MM.1S (cell line): ENCODE data around the gene FLT4.

ENCODE experiments used
- DNase-seq: peaks from one replicate; pipeline ENCODE4 v3.0.0-alpha.2; 2015
- H2AFZ ChIP-seq: fragments of 300-600 bp; sonication (generic); 2 replicates; pipeline ENCODE4 v1.6.0; 2016; ENCODE audit warnings: antibody characterized with exemption, low read length
- H3F3A ChIP-seq: fragments of 300-600 bp; sonication (generic); 2 replicates; pipeline ENCODE4 v1.6.1; 2016; ENCODE audit warnings: mild to moderate bottlenecking, antibody characterized with exemption, low read length, moderate library complexity, mixed read lengths; ENCODE audit not compliant: insufficient read depth
- H3K27ac ChIP-seq: fragments of 300-600 bp; sonication (generic); 2 replicates; pipeline ENCODE4 v1.5.1; 2016; ENCODE audit warnings: mild to moderate bottlenecking, low read length
- H3K27me3 ChIP-seq: fragments of 300-600 bp; sonication (generic); replicated peaks from 2 replicates; pipeline ENCODE4 v1.6.0; 2016; ENCODE audit warnings: low read length; ENCODE audit not compliant: insufficient read depth
- H3K36me3 ChIP-seq: fragments of 300-600 bp; sonication (generic); replicated peaks from 2 replicates; pipeline ENCODE4 v1.6.1; 2016; ENCODE audit warnings: mild to moderate bottlenecking, low read length, mixed read lengths; ENCODE audit not compliant: insufficient read depth
- H3K4me1 ChIP-seq: fragments of 300-600 bp; sonication (generic); 2 replicates; pipeline ENCODE4 v1.6.1; 2016; ENCODE audit warnings: low read length, mixed read lengths
- H3K4me2 ChIP-seq: fragments of 300-600 bp; sonication (generic); 2 replicates; pipeline ENCODE4 v1.6.0; 2016; ENCODE audit warnings: low read depth, low read length
- H3K4me3 ChIP-seq: fragments of 300-600 bp; sonication (generic); 2 replicates; pipeline ENCODE4 v1.5.1; 2016; ENCODE audit warnings: low read length, mixed read lengths
- H3K79me2 ChIP-seq: fragments of 300-600 bp; sonication (generic); 2 replicates; pipeline ENCODE4 v1.6.1; 2016; ENCODE audit warnings: mixed run types, low read length, mixed read lengths
- H3K9ac ChIP-seq: fragments of 300-600 bp; sonication (generic); 2 replicates; pipeline ENCODE4 v1.6.1; 2016; ENCODE audit warnings: low read length, mixed read lengths
- H3K9me2 ChIP-seq: fragments of 300-600 bp; sonication (generic); replicated peaks from 2 replicates; pipeline ENCODE4 v1.6.1; 2016; ENCODE audit warnings: mild to moderate bottlenecking, low read length, mixed read lengths; ENCODE audit not compliant: insufficient read depth
- H3K9me3 ChIP-seq: fragments of 300-600 bp; sonication (generic); replicated peaks from 2 replicates; pipeline ENCODE4 v1.6.1; 2016; ENCODE audit warnings: mild to moderate bottlenecking, low read length, mixed read lengths; ENCODE audit not compliant: insufficient read depth
- H4K20me1 ChIP-seq: fragments of 300-600 bp; sonication (generic); 2 replicates; pipeline ENCODE4 v1.6.1; 2016; ENCODE audit warnings: mild to moderate bottlenecking, low read length, moderate library complexity, mixed read lengths; ENCODE audit not compliant: insufficient read depth
- EZH2 ChIP-seq: fragments of 300-600 bp; sonication (generic); optimal IDR thresholded peaks from 2 replicates; pipeline ENCODE3; 2017; ENCODE audit warnings: low read depth, mild to moderate bottlenecking, antibody characterized with exemption, low read length, mixed read lengths
- EZH2phosphoT487 ChIP-seq: fragments of 300-600 bp; sonication (generic); IDR thresholded peaks from 2 replicates; pipeline ENCODE4 v1.6.1; 2018; ENCODE audit warnings: antibody characterized with exemption, low read length
- TF ChIP-seq, protein P1 (sequence below): fragments of 300-600 bp; sonication (generic); IDR thresholded peaks from 2 replicates; pipeline ENCODE4 v1.5.1; 2016; ENCODE audit warnings: antibody characterized with exemption, low read length, mixed read lengths

The FLT4 gene

DNA sequence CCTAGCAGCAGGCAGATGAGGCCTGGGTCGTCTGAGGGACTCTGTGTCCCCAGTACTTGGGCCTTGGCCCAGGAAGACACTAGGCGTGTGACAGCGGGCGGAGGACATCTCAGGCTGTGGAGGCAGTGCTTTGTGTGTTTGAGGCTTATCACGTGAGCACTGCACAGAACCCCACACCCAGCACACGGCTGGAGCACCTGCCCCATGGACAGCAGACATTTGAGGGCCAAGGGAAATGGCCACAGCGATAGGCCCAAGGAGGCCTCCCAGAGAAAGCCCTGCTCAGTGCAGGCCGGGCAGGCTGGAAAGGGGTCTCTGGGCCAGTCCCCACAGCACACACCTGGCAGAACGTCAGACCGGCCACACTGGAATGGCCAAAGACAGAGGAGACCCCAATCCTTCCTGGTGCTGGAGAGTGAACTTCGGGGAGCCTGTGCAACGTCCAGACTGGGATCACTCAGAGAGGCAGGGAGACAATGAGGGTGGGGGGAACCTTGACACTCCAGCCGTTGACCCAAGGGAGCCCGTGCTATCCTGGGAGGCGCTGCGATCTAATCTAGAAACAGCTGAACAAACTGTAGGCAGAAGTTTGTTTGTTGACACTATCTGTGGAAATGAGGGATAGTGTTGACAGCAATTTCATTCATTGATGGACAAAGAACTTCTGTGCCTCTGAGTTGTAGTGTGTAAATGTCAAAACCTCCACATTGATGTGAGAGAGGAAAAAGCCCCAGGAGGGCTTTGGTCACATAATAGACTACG is 19.6 kb upstream of the FLT4 start:
- H4K20me1 ChIP-seq: no peaks in the 10 kb centered on the region
- no peak overlapping the region for H2AFZ ChIP-seq
- H3K4me2 ChIP-seq: no peak overlapping the region
- no peaks in the 10 kb centered on the region for H3F3A ChIP-seq
- H3K9ac ChIP-seq: no peak overlapping the region
- no peak overlapping the region for H3K4me3 ChIP-seq
- TF ChIP-seq EZH2phosphoT487 (no peak), EZH2 (no peak)
- TF ChIP-seq, protein P1, sequence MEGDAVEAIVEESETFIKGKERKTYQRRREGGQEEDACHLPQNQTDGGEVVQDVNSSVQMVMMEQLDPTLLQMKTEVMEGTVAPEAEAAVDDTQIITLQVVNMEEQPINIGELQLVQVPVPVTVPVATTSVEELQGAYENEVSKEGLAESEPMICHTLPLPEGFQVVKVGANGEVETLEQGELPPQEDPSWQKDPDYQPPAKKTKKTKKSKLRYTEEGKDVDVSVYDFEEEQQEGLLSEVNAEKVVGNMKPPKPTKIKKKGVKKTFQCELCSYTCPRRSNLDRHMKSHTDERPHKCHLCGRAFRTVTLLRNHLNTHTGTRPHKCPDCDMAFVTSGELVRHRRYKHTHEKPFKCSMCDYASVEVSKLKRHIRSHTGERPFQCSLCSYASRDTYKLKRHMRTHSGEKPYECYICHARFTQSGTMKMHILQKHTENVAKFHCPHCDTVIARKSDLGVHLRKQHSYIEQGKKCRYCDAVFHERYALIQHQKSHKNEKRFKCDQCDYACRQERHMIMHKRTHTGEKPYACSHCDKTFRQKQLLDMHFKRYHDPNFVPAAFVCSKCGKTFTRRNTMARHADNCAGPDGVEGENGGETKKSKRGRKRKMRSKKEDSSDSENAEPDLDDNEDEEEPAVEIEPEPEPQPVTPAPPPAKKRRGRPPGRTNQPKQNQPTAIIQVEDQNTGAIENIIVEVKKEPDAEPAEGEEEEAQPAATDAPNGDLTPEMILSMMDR: no peak
- H3K79me2 ChIP-seq: no peaks in the 10 kb centered on the region
- H3K9me2 ChIP-seq: no peaks in the 10 kb centered on the region
- no peaks in the 10 kb centered on the region for H3K36me3 ChIP-seq
- DNase-seq: no peak
- no peaks in the 10 kb centered on the region for H3K4me1 ChIP-seq
- H3K27me3 ChIP-seq: peaks cover 14% of the 10 kb centered on the region; the same call in 1 of the 2 replicates
- H3K27ac ChIP-seq: no peak overlapping the region
- H3K9me3 ChIP-seq: no peaks in the 10 kb centered on the region

DNA sequence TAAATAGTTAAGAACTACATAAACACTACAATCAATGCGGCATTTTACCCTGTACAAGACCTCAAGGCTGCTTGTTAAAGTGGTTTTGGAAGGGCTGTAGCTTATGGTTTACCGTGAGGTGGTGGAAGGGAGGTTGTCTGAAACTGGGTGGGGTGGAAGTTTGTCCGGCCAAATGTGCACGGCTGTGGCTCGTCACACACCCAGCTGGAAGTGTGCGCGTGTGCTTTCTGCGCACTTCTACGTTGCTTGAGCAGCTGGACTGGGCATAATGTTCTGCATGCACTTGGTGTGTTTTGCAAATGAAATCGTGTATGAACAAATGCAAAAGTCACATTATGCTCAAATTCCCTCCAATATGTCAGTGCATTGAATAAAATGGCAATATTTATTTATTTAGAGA is 17.4 kb upstream of the FLT4 start:
- no peak overlapping the region for H2AFZ ChIP-seq
- H3K9ac ChIP-seq: no peak overlapping the region
- no peaks in the 10 kb centered on the region for H3K79me2 ChIP-seq
- TF ChIP-seq EZH2phosphoT487 (no peak), EZH2 (no peak)
- TF ChIP-seq, protein P1: no peak
- DNase-seq: no peak
- no peak overlapping the region for H3K4me3 ChIP-seq
- no peak overlapping the region for H3K27ac ChIP-seq
- H3K9me2 ChIP-seq: no peaks in the 10 kb centered on the region
- no peaks in the 10 kb centered on the region for H3K9me3 ChIP-seq
- H3K4me1 ChIP-seq: no peaks in the 10 kb centered on the region
- no peaks in the 10 kb centered on the region for H4K20me1 ChIP-seq
- H3K27me3 ChIP-seq: peaks cover 18% of the 10 kb centered on the region; the same call in 1 of the 2 replicates
- H3F3A ChIP-seq: no peaks in the 10 kb centered on the region
- no peak overlapping the region for H3K4me2 ChIP-seq
- H3K36me3 ChIP-seq: no peaks in the 10 kb centered on the region

DNA sequence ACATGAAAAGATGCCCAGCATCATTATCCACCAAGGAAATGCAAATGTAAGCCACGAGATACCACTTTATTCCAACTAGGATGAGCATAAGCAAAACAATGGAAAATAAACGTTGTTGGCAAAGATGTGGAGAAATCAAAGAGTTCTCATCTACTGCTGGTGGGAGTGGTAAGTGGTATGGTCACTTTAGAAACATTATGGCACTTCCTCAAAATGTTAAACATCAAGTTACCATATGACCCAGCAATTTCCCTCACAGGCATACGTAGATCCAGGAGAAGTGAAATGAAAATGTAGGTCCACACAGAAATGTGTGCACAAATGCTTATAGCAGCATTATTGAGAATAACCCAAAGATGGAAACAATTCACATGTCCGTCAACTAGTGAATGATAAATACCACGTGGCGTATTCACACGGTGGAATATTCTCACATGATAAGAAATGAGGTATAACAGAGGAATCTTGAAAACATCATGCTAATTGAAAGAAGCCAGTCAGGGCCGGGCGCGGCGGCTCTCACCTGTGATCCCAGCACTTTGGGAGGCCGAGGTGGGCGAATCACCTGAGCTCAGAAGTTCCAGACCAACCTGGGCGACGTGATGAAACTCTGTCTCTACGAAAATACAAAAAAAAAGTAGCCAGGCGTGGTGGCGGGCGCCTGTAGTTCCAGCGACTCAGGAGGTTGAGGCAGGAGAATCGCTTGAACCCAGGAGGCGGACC is 16.4 kb upstream of the FLT4 start:
- Histone ChIP-seq H3K9me3 (no peaks in the 10 kb centered on the region), H3F3A (no peaks in the 10 kb centered on the region), H3K9ac (no peak overlapping the region), H3K36me3 (no peaks in the 10 kb centered on the region), H3K9me2 (no peaks in the 10 kb centered on the region), H4K20me1 (no peaks in the 10 kb centered on the region), H3K4me2 (no peak overlapping the region), H3K27me3 (peaks cover 23% of the 10 kb centered on the region; the same call in 1 of the 2 replicates), H3K4me3 (no peak overlapping the region), H2AFZ (no peak overlapping the region), H3K79me2 (no peaks in the 10 kb centered on the region), H3K27ac (no peak overlapping the region), H3K4me1 (no peaks in the 10 kb centered on the region)
- no peak for DNase-seq
- TF ChIP-seq, protein P1: no peak
- TF ChIP-seq EZH2 (no peak), EZH2phosphoT487 (no peak)
